HL-60 (cell line): ENCODE data around the gene COX10.

Experiments
- DNase-seq, 2 experiments: peaks; one replicate each; pipeline ENCODE4 v3.0.0-alpha.2; 2010 to 2020; ENCODE audit warnings: low read depth in 1 of 2, low spot score in 1 of 2
- H3K27ac ChIP-seq: fragments of 250-450 bp; sonication (Bioruptor Pico); replicated peaks from 2 replicates; pipeline ENCODE4 v1.5.1; 2020; ENCODE audit warnings: mild to moderate bottlenecking, moderate library complexity
- H3K27me3 ChIP-seq: fragments of 250-450 bp; sonication (Bioruptor Pico); 2 replicates; pipeline ENCODE4 v1.5.1; 2021; ENCODE audit warnings: mild to moderate bottlenecking, moderate library complexity; ENCODE audit not compliant: insufficient read depth, poor library complexity, severe bottlenecking
- H3K4me3 ChIP-seq: replicated peaks from 2 replicates; pipeline ENCODE4 v1.5.1; 2011; ENCODE audit warnings: mild to moderate bottlenecking, control low read depth, low read length; ENCODE audit not compliant: insufficient read depth
- GABPA ChIP-seq: IDR thresholded peaks from 2 replicates; pipeline ENCODE4 v1.6.1; 2012; ENCODE audit warnings: low read depth
- POLR2AphosphoS5 ChIP-seq: IDR thresholded peaks from 2 replicates; pipeline ENCODE4 v1.6.1; 2012; ENCODE audit warnings: low read depth
- SPI1 ChIP-seq: IDR thresholded peaks from 2 replicates; pipeline ENCODE4 v1.6.1; 2012; ENCODE audit warnings: low read depth, mild to moderate bottlenecking, borderline replicate concordance
- TF ChIP-seq, protein P1 (sequence below): IDR thresholded peaks from one replicate; pipeline ENCODE4 v1.5.1; 2011; ENCODE audit warnings: low read length, control low read depth, inconsistent platforms; ENCODE audit not compliant: insufficient read depth
- TF ChIP-seq, protein P2 (sequence below): IDR thresholded peaks from 2 replicates; pipeline ENCODE4 v1.6.1; 2012; ENCODE audit warnings: low read depth; ENCODE audit not compliant: insufficient replicate concordance

Gene COX10

DNA sequence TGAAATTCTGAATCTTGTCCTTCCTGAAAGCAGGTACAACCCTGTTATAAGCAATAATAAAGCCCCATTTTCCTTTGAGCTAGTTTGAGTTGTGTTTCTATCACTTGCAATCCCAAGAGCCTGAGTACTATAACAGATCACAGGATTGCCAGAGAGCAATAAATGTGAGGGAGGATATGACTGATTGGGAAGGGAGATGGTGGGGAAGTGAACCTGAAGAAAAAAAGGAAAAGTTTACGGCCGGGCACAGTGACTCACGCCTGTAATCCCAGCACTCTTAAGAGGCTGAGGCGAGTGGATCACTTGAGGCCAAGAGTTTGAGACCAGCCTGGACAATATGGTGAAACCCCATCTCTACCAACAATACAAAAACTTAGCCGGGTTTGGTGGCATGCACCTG lies 80.4 kb downstream of the COX10 start:
- Histone ChIP-seq H3K27ac (no peak overlapping the region), H3K27me3 (no peaks in the 10 kb centered on the region), H3K4me3 (no peak overlapping the region)
- no peak for DNase-seq
- TF ChIP-seq SPI1 (no peak), POLR2AphosphoS5 (no peak), GABPA (no peak)
- TF ChIP-seq, protein P1, sequence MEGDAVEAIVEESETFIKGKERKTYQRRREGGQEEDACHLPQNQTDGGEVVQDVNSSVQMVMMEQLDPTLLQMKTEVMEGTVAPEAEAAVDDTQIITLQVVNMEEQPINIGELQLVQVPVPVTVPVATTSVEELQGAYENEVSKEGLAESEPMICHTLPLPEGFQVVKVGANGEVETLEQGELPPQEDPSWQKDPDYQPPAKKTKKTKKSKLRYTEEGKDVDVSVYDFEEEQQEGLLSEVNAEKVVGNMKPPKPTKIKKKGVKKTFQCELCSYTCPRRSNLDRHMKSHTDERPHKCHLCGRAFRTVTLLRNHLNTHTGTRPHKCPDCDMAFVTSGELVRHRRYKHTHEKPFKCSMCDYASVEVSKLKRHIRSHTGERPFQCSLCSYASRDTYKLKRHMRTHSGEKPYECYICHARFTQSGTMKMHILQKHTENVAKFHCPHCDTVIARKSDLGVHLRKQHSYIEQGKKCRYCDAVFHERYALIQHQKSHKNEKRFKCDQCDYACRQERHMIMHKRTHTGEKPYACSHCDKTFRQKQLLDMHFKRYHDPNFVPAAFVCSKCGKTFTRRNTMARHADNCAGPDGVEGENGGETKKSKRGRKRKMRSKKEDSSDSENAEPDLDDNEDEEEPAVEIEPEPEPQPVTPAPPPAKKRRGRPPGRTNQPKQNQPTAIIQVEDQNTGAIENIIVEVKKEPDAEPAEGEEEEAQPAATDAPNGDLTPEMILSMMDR, result no peak
- TF ChIP-seq, protein P2, sequence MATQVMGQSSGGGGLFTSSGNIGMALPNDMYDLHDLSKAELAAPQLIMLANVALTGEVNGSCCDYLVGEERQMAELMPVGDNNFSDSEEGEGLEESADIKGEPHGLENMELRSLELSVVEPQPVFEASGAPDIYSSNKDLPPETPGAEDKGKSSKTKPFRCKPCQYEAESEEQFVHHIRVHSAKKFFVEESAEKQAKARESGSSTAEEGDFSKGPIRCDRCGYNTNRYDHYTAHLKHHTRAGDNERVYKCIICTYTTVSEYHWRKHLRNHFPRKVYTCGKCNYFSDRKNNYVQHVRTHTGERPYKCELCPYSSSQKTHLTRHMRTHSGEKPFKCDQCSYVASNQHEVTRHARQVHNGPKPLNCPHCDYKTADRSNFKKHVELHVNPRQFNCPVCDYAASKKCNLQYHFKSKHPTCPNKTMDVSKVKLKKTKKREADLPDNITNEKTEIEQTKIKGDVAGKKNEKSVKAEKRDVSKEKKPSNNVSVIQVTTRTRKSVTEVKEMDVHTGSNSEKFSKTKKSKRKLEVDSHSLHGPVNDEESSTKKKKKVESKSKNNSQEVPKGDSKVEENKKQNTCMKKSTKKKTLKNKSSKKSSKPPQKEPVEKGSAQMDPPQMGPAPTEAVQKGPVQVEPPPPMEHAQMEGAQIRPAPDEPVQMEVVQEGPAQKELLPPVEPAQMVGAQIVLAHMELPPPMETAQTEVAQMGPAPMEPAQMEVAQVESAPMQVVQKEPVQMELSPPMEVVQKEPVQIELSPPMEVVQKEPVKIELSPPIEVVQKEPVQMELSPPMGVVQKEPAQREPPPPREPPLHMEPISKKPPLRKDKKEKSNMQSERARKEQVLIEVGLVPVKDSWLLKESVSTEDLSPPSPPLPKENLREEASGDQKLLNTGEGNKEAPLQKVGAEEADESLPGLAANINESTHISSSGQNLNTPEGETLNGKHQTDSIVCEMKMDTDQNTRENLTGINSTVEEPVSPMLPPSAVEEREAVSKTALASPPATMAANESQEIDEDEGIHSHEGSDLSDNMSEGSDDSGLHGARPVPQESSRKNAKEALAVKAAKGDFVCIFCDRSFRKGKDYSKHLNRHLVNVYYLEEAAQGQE, result no peak

DNA sequence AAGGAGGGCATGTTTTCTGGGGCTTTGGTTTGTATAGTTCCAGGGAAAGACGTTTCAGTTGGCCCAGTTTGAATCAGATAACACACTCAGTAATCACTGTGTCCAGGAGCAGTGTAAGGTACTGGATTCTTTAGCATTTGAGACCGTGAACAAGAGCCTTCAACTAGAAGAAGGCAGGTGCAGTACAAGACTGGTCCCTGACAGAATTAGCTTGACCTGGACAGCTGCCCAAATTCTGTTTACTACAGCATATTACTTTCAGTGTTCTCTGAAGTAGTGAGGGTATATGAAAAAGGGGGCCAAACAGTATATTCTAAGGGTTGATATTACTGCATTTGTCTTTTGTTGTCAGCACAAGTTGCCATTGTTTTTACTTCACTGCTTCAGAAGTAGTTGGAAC lies 81.3 kb downstream of the COX10 start:
- TF ChIP-seq SPI1 (no peak), GABPA (no peak), POLR2AphosphoS5 (no peak)
- TF ChIP-seq, protein P1, result no peak
- TF ChIP-seq, protein P2, result no peak

DNA sequence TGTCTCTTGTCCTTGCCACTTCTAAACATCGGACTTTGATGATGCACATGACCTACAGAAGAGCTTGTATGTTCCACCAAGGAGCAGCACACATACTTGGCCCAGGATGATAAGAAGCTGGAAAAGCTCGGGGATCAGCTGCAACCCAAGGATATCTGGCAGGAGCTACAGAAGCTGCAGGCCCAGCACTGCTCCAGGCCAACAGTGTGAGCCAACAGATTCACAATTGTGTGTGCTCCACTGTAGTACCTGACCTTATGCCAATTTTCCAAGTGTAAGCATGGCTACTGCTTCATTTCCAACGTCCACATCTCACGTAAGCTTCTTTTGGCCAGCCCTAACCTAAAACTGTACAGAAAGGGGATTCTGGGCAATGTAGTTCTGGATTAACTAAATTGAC lies 83.4 kb downstream of the COX10 start:
- Histone ChIP-seq H3K4me3 (no peak overlapping the region), H3K27me3 (no peaks in the 10 kb centered on the region), H3K27ac (no peak overlapping the region)
- TF ChIP-seq SPI1, result no peak
- no peak for TF ChIP-seq POLR2AphosphoS5
- TF ChIP-seq, protein P1, result no peak
- no peak for TF ChIP-seq GABPA
- TF ChIP-seq, protein P2, result no peak
- no peak for DNase-seq

More for the DNA sequence above, 81.3 kb downstream of the COX10 start:
- no peak for DNase-seq
- Histone ChIP-seq H3K4me3 (no peak overlapping the region), H3K27ac (no peak overlapping the region), H3K27me3 (no peaks in the 10 kb centered on the region)
